Measurements from ENCODE around the gene SLC35E2B.

The SLC35E2B gene

DNA sequence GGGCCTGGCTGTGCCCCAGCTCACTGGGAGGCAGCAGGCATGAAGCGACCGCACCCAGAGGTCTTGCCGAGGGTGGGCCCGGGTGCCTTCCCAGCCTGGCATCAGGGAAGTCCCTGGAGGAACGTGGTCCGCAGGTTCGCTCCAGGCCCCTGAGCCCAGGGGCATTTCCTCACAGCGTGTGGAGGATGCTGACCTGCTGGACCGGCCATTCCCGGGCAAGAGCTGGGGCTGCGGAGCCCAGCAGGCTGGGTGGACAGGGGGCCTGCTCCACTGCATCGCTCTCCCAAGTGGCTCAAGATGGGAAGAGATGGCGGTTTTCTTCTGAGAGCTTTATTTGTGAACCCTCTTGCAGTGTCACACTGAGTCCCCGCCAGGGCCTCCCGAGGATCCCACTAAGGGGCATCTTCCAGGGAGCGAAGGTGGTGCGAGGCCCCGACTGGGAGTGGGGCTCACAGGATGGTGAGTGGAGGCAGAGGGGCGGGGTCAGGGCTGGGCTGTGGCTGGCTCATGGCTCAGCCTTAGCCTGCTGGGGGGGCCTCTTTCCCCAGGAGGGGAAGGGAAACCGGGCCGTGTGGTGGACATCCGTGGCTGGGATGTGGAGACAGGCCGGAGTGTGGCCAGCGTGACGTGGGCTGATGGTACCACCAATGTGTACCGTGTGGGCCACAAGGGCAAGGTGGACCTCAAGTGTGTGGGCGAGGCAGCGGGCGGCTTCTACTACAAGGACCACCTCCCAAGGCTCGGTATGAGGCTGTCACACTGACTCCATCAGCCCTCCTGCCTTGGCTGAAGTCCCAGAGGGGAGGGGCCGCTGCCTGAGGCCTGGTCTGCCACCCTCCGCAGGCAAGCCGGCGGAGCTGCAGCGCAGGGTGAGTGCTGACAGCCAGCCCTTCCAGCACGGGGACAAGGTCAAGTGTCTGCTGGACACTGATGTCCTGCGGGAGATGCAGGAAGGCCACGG, 67.9 kb downstream of the SLC35E2B start:
- no peak overlapping the region for H3K4ac ChIP-seq (ENCODE audit: low read length)
- no peak overlapping the region for H2BK15ac ChIP-seq (ENCODE audit: low read length)
- H2BK120ac ChIP-seq (ENCODE audit: low read depth, low read length): no peak overlapping the region
- no peak for DNase-seq (ENCODE audit: low spot score)
- no peaks in the 10 kb centered on the region for H3K4me1 ChIP-seq (ENCODE audit: control insufficient read depth in 2 of 2, insufficient read depth in 1 of 2, low read depth in 1 of 2, low read length in 2 of 2)
- no peak overlapping the region for H4K8ac ChIP-seq (ENCODE audit: low read depth, low read length)
- H3K79me1 ChIP-seq (ENCODE audit: low read depth, low read length): peaks cover 3% of the 10 kb centered on the region
- H3K4me2 ChIP-seq (ENCODE audit: insufficient read depth, low read length, poor library complexity, severe bottlenecking): no peak overlapping the region
- no peaks in the 10 kb centered on the region for H3K9me3 ChIP-seq (replicated peaks in 1 of 2; ENCODE audit: control insufficient read depth in 2 of 2, insufficient read depth in 1 of 2, low read depth in 1 of 2, low read length in 2 of 2)
- no peak overlapping the region for H3K27ac ChIP-seq (replicated peaks; ENCODE audit: low read length)
- peak overlapping the region; percentile 22 for H2BK12ac ChIP-seq (ENCODE audit: low read length)
- peak overlapping the region; percentile 39 for H2BK5ac ChIP-seq (ENCODE audit: low read length)
- H2AFZ ChIP-seq (ENCODE audit: low read length): no peak overlapping the region
- H3K9ac ChIP-seq (ENCODE audit: low read depth, low read length, poor library complexity): no peak overlapping the region
- peaks cover 0 to 4% of the 10 kb centered on the region in 2 donors for H3K36me3 ChIP-seq (replicated peaks in 1 of 2; ENCODE audit: control insufficient read depth in 2 of 2, insufficient read depth in 2 of 2, low read length in 2 of 2)
- H3K4me3 ChIP-seq (ENCODE audit: low read length in 2 of 2): no peak overlapping the region
- H2AK5ac ChIP-seq (ENCODE audit: low read depth, low read length): no peak overlapping the region
- no peak overlapping the region for H4K91ac ChIP-seq (ENCODE audit: low read depth, low read length, poor library complexity)
- no peak overlapping the region for H3K14ac ChIP-seq (ENCODE audit: low read length)
- WGBS, 2 donors (ENCODE audit: extremely low coverage in 2 of 2, insufficient read length in 2 of 2, insufficient replicate concordance in 1 of 2): no CpG with 5 or more reads among the region's 38 CpGs
- H3K27me3 ChIP-seq (ENCODE audit: control insufficient read depth in 3 of 3, insufficient read depth in 3 of 3, low read depth in 1 of 3, low read length in 3 of 3): peaks cover 0 to 14% (median 2%) of the 10 kb centered on the region in 3 experiments
- peak overlapping the region; percentile 93 for H3K23ac ChIP-seq (ENCODE audit: low read depth, low read length, poor library complexity)
- no peak overlapping the region for H3K18ac ChIP-seq (ENCODE audit: low read length)

DNA sequence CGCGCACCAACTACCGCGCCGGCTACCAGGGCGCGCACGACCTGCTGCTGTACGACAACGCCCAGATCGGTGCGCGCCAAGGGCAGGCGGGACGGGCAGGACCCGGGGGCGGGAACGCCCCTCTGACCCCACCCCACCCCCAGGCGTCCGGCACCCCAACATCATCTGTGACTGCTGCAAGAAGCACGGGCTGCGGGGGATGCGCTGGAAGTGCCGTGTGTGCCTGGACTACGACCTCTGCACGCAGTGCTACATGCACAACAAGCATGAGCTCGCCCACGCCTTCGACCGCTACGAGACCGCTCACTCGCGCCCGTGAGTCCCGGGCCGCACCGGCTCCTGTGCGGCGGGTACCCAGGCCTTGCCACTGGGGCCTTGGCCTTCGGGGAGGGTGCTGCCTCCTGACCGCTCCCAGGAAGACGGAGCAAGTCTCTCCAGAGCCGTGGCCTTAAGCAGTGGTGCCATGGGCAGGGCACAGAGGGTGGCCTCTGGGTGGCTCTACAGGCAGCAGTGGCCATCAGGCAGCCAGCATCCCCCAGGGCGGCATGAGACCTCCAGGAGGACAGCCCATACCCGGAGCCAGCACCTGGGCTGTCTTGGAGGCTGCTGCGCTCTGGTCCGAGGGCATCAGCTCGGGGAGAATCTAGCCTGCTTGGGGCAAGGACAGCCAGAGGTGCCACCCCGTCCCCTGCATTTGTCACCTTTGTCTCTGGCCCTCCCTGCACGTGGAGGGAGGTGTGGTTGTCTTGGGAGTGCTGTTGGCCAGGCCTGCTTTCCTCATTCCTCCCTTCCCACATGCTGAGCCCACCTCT, 68.8 kb downstream of the SLC35E2B start:
- Histone ChIP-seq H3K14ac (ENCODE audit: low read length) (no peak overlapping the region), H2AFZ (ENCODE audit: low read length) (no peak overlapping the region), H3K36me3 (replicated peaks in 1 of 2; ENCODE audit: control insufficient read depth in 2 of 2, insufficient read depth in 2 of 2, low read length in 2 of 2) (peaks cover 0 to 4% of the 10 kb centered on the region in 2 donors), H2BK120ac (ENCODE audit: low read depth, low read length) (no peak overlapping the region), H2AK5ac (ENCODE audit: low read depth, low read length) (no peak overlapping the region), H3K18ac (ENCODE audit: low read length) (no peak overlapping the region), H3K27me3 (ENCODE audit: control insufficient read depth in 3 of 3, insufficient read depth in 3 of 3, low read depth in 1 of 3, low read length in 3 of 3) (peaks cover 0 to 5% (median 0%) of the 10 kb centered on the region in 3 experiments), H3K27ac (replicated peaks; ENCODE audit: low read length) (no peak overlapping the region), H3K4me1 (ENCODE audit: control insufficient read depth in 2 of 2, insufficient read depth in 1 of 2, low read depth in 1 of 2, low read length in 2 of 2) (no peaks in the 10 kb centered on the region), H3K4ac (ENCODE audit: low read length) (peak overlapping the region; percentile 23), H3K4me3 (ENCODE audit: low read length in 2 of 2) (no peak overlapping the region), H3K9ac (ENCODE audit: low read depth, low read length, poor library complexity) (no peak overlapping the region), H3K4me2 (ENCODE audit: insufficient read depth, low read length, poor library complexity, severe bottlenecking) (no peak overlapping the region), H4K8ac (ENCODE audit: low read depth, low read length) (no peak overlapping the region), H3K9me3 (replicated peaks in 1 of 2; ENCODE audit: control insufficient read depth in 2 of 2, insufficient read depth in 1 of 2, low read depth in 1 of 2, low read length in 2 of 2) (no peaks in the 10 kb centered on the region), H2BK15ac (ENCODE audit: low read length) (no peak overlapping the region), H2BK12ac (ENCODE audit: low read length) (no peak overlapping the region), H2BK5ac (ENCODE audit: low read length) (no peak overlapping the region), H3K23ac (ENCODE audit: low read depth, low read length, poor library complexity) (peak overlapping the region; percentile 1), H3K79me1 (ENCODE audit: low read depth, low read length) (peaks cover 3% of the 10 kb centered on the region), H4K91ac (ENCODE audit: low read depth, low read length, poor library complexity) (no peak overlapping the region)
- DNase-seq (ENCODE audit: low spot score): no peak
- whole genome bisulfite sequencing, 2 donors (ENCODE audit: extremely low coverage in 2 of 2, insufficient read length in 2 of 2, insufficient replicate concordance in 1 of 2): no CpG with 5 or more reads among the region's 51 CpGs

DNA sequence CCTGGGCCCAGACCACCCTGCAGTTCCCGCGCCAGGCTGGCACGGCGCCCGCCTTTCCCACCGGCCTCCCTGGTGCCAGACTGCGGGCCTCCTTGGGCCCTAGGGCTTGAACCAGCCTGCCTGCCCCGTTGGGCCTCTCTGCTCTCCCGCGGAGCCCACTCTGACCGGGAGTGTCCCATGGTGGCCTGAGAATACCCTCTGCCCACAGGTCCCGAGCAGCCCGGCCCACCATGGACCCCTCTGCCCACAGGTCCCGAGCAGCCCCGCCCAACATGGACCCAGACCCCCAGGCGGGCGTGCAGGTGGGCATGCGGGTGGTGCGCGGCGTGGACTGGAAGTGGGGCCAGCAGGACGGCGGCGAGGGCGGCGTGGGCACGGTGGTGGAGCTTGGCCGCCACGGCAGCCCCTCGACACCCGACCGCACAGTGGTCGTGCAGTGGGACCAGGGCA, 69.4 kb downstream of the SLC35E2B start:
- H2BK120ac ChIP-seq (ENCODE audit: low read depth, low read length): no peak overlapping the region
- DNase-seq (ENCODE audit: low spot score): no peak
- H3K14ac ChIP-seq (ENCODE audit: low read length): no peak overlapping the region
- H3K4me2 ChIP-seq (ENCODE audit: insufficient read depth, low read length, poor library complexity, severe bottlenecking): no peak overlapping the region
- H4K8ac ChIP-seq (ENCODE audit: low read depth, low read length): no peak overlapping the region
- H3K9ac ChIP-seq (ENCODE audit: low read depth, low read length, poor library complexity): no peak overlapping the region
- H3K18ac ChIP-seq (ENCODE audit: low read length): no peak overlapping the region
- H2AK5ac ChIP-seq (ENCODE audit: low read depth, low read length): no peak overlapping the region
- no peaks in the 10 kb centered on the region for H3K27me3 ChIP-seq (ENCODE audit: control insufficient read depth in 3 of 3, insufficient read depth in 3 of 3, low read depth in 1 of 3, low read length in 3 of 3)
- H2BK12ac ChIP-seq (ENCODE audit: low read length): no peak overlapping the region
- no peak overlapping the region for H3K4me3 ChIP-seq (ENCODE audit: low read length in 2 of 2)
- no peak overlapping the region for H2AFZ ChIP-seq (ENCODE audit: low read length)
- no CpG with 5 or more reads among the region's 33 CpGs for WGBS, 2 donors (ENCODE audit: extremely low coverage in 2 of 2, insufficient read length in 2 of 2, insufficient replicate concordance in 1 of 2)
- no peak overlapping the region for H2BK5ac ChIP-seq (ENCODE audit: low read length)
- no peak overlapping the region for H3K27ac ChIP-seq (replicated peaks; ENCODE audit: low read length)
- H4K91ac ChIP-seq (ENCODE audit: low read depth, low read length, poor library complexity): no peak overlapping the region
- H2BK15ac ChIP-seq (ENCODE audit: low read length): no peak overlapping the region
- H3K4ac ChIP-seq (ENCODE audit: low read length): peak overlapping the region; percentile 23
- peaks cover 6% of the 10 kb centered on the region for H3K79me1 ChIP-seq (ENCODE audit: low read depth, low read length)
- H3K23ac ChIP-seq (ENCODE audit: low read depth, low read length, poor library complexity): peak overlapping the region; percentile 1
- peaks cover 0 to 4% of the 10 kb centered on the region in 2 donors for H3K36me3 ChIP-seq (replicated peaks in 1 of 2; ENCODE audit: control insufficient read depth in 2 of 2, insufficient read depth in 2 of 2, low read length in 2 of 2)
- H3K9me3 ChIP-seq (replicated peaks in 1 of 2; ENCODE audit: control insufficient read depth in 2 of 2, insufficient read depth in 1 of 2, low read depth in 1 of 2, low read length in 2 of 2): no peaks in the 10 kb centered on the region
- no peaks in the 10 kb centered on the region for H3K4me1 ChIP-seq (ENCODE audit: control insufficient read depth in 2 of 2, insufficient read depth in 1 of 2, low read depth in 1 of 2, low read length in 2 of 2)

DNA sequence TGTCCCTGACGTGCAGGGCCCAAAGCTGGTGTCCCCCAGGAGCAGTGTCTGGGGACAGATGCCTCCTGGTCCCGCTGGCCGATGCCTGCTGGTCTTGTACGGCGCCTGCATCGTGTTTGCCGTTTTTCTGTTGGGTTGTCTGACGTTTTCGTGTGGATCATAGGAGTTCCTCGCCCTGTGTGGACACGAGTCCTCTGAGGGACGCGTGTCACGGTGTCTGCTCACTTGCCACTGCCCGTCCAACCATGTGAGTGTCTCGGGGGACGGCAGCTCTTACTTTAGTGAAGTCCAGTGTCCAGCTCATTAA, 69.9 kb downstream of the SLC35E2B start:
- H3K4ac ChIP-seq (ENCODE audit: low read length): no peak overlapping the region
- no CpG with 5 or more reads among the region's 17 CpGs for WGBS, 2 donors (ENCODE audit: extremely low coverage in 2 of 2, insufficient read length in 2 of 2, insufficient replicate concordance in 1 of 2)
- peaks cover 10% of the 10 kb centered on the region for H3K79me1 ChIP-seq (ENCODE audit: low read depth, low read length)
- H3K9me3 ChIP-seq (replicated peaks in 1 of 2; ENCODE audit: control insufficient read depth in 2 of 2, insufficient read depth in 1 of 2, low read depth in 1 of 2, low read length in 2 of 2): no peaks in the 10 kb centered on the region
- no peak overlapping the region for H2BK5ac ChIP-seq (ENCODE audit: low read length)
- H3K18ac ChIP-seq (ENCODE audit: low read length): no peak overlapping the region
- H3K36me3 ChIP-seq (replicated peaks in 1 of 2; ENCODE audit: control insufficient read depth in 2 of 2, insufficient read depth in 2 of 2, low read length in 2 of 2): peaks cover 4 to 8% of the 10 kb centered on the region in 2 donors
- no peak overlapping the region for H3K27ac ChIP-seq (replicated peaks; ENCODE audit: low read length)
- H3K9ac ChIP-seq (ENCODE audit: low read depth, low read length, poor library complexity): no peak overlapping the region
- peak overlapping the region; percentile 22 for H3K23ac ChIP-seq (ENCODE audit: low read depth, low read length, poor library complexity)
- H2BK120ac ChIP-seq (ENCODE audit: low read depth, low read length): no peak overlapping the region
- no peaks in the 10 kb centered on the region for H3K27me3 ChIP-seq (ENCODE audit: control insufficient read depth in 3 of 3, insufficient read depth in 3 of 3, low read depth in 1 of 3, low read length in 3 of 3)
- H2AK5ac ChIP-seq (ENCODE audit: low read depth, low read length): no peak overlapping the region
- H3K4me2 ChIP-seq (ENCODE audit: insufficient read depth, low read length, poor library complexity, severe bottlenecking): no peak overlapping the region
- H3K4me1 ChIP-seq (ENCODE audit: control insufficient read depth in 2 of 2, insufficient read depth in 1 of 2, low read depth in 1 of 2, low read length in 2 of 2): no peaks in the 10 kb centered on the region
- no peak overlapping the region for H4K91ac ChIP-seq (ENCODE audit: low read depth, low read length, poor library complexity)
- no peak overlapping the region for H2AFZ ChIP-seq (ENCODE audit: low read length)
- no peak overlapping the region for H2BK12ac ChIP-seq (ENCODE audit: low read length)
- no peak overlapping the region for H3K4me3 ChIP-seq (ENCODE audit: low read length in 2 of 2)
- H4K8ac ChIP-seq (ENCODE audit: low read depth, low read length): no peak overlapping the region
- no peak for DNase-seq (ENCODE audit: low spot score)
- H3K14ac ChIP-seq (ENCODE audit: low read length): no peak overlapping the region
- no peak overlapping the region for H2BK15ac ChIP-seq (ENCODE audit: low read length)

Data from neuronal stem cell (in vitro differentiated cells).